ENCODE measurements around the gene MC2R. TPM values are rescaled to one million over a fixed set of nuclear protein-coding genes. Genes with fewer than 3 reads are reported as not detected.

The MC2R gene
- total RNA-seq, 1 donor from 2014 or later: not detected

- Histone ChIP-seq H3K79me2 (ENCODE audit: low read depth) (no peaks in the 10 kb centered on the region), H4K20me1 (ENCODE audit: low read depth) (no peaks in the 10 kb centered on the region), H3K36me3 (no peaks in the 10 kb centered on the region), H3K4me2 (no peak overlapping the region), H3K9ac (no peak overlapping the region), H3F3A (ENCODE audit: low read depth) (no peaks in the 10 kb centered on the region), H2AFZ (replicated peaks) (no peak overlapping the region), H3K9me3 (ENCODE audit: low read depth) (no peaks in the 10 kb centered on the region), H3K27ac (no peak overlapping the region), H3K4me3 (no peak overlapping the region), H3K27me3 (no peaks in the 10 kb centered on the region), H3K4me1 (no peaks in the 10 kb centered on the region)
- H3K36me3 Mint-ChIP-seq: no peaks in the 10 kb centered on the region
- TF ChIP-seq CTCF (IDR thresholded peaks at IDR 0.05): no peak
- TF ChIP-seq EZH2phosphoT487 (IDR thresholded peaks at IDR 0.05): no peak
- TF ChIP-seq EZH2 (IDR thresholded peaks at IDR 0.05): no peak
- H3K27ac Mint-ChIP-seq: no peak overlapping the region
- H3K4me1 Mint-ChIP-seq: no peaks in the 10 kb centered on the region
- H3K4me3 Mint-ChIP-seq: no peak overlapping the region
- no peaks in the 10 kb centered on the region for H3K9me3 Mint-ChIP-seq
- DNase-seq (ENCODE audit: low spot score): no peak
- peaks cover 2% of the 10 kb centered on the region for H3K27me3 Mint-ChIP-seq (ENCODE audit: insufficient read depth, low read depth)
These were observed 2.7 kb downstream of the MC2R start for GRCh38 chr18:13912601-13913000.

DNA sequence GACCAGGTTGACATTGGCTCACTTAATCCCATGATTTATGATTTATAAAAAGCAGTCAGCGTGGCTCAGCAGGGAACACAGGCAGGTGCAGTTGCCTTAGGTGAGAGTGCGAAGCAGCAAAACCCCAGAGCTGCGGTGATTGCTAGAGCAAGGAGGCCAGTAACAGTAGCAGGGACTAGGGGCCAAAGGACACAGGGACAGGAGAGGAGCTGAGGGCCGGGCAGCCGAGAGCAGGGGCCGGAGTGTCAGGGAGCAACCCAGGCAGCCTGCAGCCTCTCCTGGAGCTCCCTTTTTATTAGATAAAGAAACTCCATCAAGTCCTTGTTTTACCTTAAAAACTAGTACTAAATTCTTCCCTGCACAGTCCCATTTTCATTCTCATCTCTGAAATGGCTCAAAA lies 4.3 kb downstream of the MC2R start:
- H3K27ac Mint-ChIP-seq: no peak overlapping the region

DNA sequence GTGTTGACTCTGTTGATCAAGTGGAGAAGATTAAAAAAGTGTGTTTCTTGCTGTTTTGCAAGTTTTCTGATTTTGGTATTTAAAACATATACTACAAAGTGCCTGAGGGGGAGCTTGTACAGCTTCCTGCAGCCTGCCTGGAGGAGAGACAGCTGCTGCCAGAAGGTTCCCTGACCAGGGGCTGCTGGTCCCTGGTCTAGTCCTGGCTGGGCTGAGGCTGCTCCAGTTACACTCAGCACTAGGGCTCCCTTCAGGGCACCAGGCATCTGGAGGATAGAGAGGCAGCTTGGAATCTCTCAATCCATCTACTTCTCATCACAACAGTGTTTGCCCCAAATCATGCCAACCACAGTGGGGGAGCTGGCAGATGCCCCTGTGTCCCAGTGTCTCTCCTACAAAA lies 4.8 kb downstream of the MC2R start:
- Mint-ChIP-seq H3K4me3 (no peak overlapping the region), H3K27ac (no peak overlapping the region), H3K36me3 (no peaks in the 10 kb centered on the region), H3K27me3 (ENCODE audit: insufficient read depth, low read depth) (peaks cover 2% of the 10 kb centered on the region), H3K9me3 (no peaks in the 10 kb centered on the region), H3K4me1 (no peaks in the 10 kb centered on the region)
- Histone ChIP-seq H3K27me3 (no peaks in the 10 kb centered on the region), H3K4me3 (no peak overlapping the region), H3K4me2 (no peak overlapping the region), H3K27ac (no peak overlapping the region), H4K20me1 (ENCODE audit: low read depth) (no peaks in the 10 kb centered on the region), H3K36me3 (no peaks in the 10 kb centered on the region), H3K4me1 (no peaks in the 10 kb centered on the region), H3K79me2 (ENCODE audit: low read depth) (no peaks in the 10 kb centered on the region), H3K9ac (no peak overlapping the region), H2AFZ (replicated peaks) (no peak overlapping the region), H3F3A (ENCODE audit: low read depth) (no peaks in the 10 kb centered on the region), H3K9me3 (ENCODE audit: low read depth) (no peaks in the 10 kb centered on the region)
- TF ChIP-seq EZH2phosphoT487 (IDR thresholded peaks at IDR 0.05) (no peak), EZH2 (IDR thresholded peaks at IDR 0.05) (no peak), CTCF (IDR thresholded peaks at IDR 0.05) (no peak)
- DNase-seq (ENCODE audit: low spot score): no peak

More for the DNA sequence above, 4.3 kb downstream of the MC2R start:
- no peaks in the 10 kb centered on the region for H3K4me1 ChIP-seq
- H4K20me1 ChIP-seq (ENCODE audit: low read depth): no peaks in the 10 kb centered on the region
- no peak for TF ChIP-seq EZH2phosphoT487 (IDR thresholded peaks at IDR 0.05)
- no peak for TF ChIP-seq CTCF (IDR thresholded peaks at IDR 0.05)
- no peak for TF ChIP-seq EZH2 (IDR thresholded peaks at IDR 0.05)
- no peaks in the 10 kb centered on the region for H3K27me3 ChIP-seq
- DNase-seq (ENCODE audit: low spot score): no peak
- no peak overlapping the region for H3K4me2 ChIP-seq
- no peak overlapping the region for H2AFZ ChIP-seq (replicated peaks)
- Mint-ChIP-seq H3K27me3 (ENCODE audit: insufficient read depth, low read depth) (peaks cover 2% of the 10 kb centered on the region), H3K36me3 (no peaks in the 10 kb centered on the region), H3K9me3 (no peaks in the 10 kb centered on the region), H3K4me3 (no peak overlapping the region), H3K4me1 (no peaks in the 10 kb centered on the region)
- no peaks in the 10 kb centered on the region for H3K9me3 ChIP-seq (ENCODE audit: low read depth)
- H3F3A ChIP-seq (ENCODE audit: low read depth): no peaks in the 10 kb centered on the region
- H3K36me3 ChIP-seq: no peaks in the 10 kb centered on the region
- no peak overlapping the region for H3K27ac ChIP-seq
- no peak overlapping the region for H3K4me3 ChIP-seq
- no peak overlapping the region for H3K9ac ChIP-seq
- H3K79me2 ChIP-seq (ENCODE audit: low read depth): no peaks in the 10 kb centered on the region

Measured in neural progenitor cell (in vitro differentiated cells).